Activated CD4-positive, alpha-beta T cell treated with anti-CD3 and anti-CD28 coated beads, Interleukin-2, amount 50 U/mL, for 16 hours (primary cell): ENCODE data around the gene MLKL.

Source experiments
- DNase-seq: peaks from one replicate; pipeline ENCODE4 v3.0.0-alpha.2; 2020

Gene MLKL

GRCh38 chr16:74700438-74701225, at the start of gene MLKL:
MLKL (minus strand) TSS chr16:74700862; CDS start chr16:74695757, 5,105 bp downstream.
- peak; percentile 62 for DNase-seq

- DNase-seq, result no peak
Observed at GRCh38 chr16:74749291-74750055, 48.8 kb upstream of the MLKL start.

DNA sequence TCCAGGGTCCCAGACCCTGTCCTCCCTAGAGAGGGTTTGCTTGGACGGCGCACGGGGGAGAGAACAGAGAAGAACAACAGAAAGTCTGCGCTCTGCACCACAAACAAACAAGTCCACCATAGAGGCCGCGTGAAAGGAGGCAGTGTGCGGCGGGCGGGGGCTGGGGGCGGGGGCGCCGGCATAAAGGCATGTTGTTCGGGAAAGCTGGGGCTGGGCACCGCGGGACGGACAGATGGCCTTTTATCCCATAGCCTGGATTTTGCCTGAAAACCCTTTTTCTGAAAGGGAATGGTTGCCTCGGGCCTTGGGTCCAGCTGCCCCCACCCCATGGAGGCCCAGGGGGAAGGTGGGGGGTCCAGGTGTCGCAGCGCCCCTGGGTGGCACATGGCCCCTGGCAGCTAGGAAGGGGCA, 48.0 kb upstream of the MLKL start:
- no peak for DNase-seq

DNA sequence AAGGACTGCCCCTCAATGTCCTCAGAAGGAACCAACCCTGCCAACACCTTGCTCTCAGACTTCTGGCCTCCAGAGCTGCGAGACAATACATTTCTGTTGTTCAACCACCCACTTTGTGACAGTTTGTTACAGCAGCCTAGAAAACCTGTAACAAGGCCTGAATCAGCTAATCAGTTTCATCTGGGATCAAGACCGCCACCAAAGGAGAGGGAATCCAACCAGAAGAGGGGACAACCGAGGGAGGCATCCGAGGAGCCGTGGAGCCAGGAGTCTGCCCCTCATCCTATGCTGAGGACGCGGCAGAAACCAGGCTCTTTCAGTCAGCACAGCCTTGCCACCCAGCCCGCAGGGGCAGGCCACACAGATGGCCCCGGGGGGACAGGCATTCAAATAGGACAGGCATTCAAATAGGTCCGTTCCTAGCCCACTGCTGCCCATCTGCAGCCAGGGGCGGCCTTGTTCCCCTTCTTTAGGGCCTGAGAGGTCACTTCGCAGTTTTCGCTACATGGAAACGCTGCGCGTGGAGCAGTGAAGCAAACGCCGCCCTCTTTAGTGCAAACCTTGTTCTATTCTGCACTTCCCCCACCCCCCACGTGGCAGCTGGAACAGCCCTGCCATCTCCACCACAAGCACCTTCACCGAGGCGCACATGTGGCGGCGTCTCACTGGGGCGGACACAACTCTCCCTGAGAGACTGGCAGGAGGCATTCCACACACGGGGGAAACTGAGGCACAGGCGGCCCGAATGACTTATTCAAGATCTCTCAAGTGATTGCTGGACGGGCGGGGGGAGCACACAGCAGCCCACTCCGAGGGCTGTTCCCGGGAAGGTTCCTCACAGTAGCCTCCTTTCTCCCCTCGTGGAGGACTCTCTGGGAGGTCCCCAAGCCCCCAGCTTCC, 47.3 kb upstream of the MLKL start:
- no peak for DNase-seq

GRCh38 chr16:74745926-74746325, 45.3 kb upstream of the MLKL start:
- DNase-seq, result no peak

DNA sequence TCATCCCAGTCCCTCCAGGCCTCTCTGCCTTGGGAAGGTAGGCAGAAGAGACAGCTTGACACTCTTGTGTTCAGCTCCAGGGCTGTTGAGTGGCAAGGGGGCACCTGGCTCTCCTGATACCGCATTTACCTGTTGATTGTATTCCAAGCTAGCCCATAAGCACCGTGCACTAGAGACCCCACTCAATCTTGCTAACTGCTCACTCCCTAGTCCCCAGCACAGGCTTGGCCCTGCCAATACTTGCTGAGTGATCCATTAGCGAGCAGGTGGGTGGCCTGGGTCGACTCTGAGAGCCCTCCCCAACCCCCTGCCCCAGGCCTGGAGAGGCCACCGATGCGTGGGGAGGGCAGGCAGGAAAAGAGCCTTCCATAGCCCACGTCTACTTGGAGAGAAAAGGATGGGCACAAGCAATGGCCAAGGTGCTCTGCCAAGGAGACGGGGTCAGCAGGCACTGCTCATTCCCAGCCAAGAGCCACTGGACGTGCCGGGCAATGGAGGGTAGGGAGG, 44.5 kb upstream of the MLKL start:
- no peak for DNase-seq

GRCh38 chr16:74744566-74744965, 43.9 kb upstream of the MLKL start:
- DNase-seq, result no peak

DNA sequence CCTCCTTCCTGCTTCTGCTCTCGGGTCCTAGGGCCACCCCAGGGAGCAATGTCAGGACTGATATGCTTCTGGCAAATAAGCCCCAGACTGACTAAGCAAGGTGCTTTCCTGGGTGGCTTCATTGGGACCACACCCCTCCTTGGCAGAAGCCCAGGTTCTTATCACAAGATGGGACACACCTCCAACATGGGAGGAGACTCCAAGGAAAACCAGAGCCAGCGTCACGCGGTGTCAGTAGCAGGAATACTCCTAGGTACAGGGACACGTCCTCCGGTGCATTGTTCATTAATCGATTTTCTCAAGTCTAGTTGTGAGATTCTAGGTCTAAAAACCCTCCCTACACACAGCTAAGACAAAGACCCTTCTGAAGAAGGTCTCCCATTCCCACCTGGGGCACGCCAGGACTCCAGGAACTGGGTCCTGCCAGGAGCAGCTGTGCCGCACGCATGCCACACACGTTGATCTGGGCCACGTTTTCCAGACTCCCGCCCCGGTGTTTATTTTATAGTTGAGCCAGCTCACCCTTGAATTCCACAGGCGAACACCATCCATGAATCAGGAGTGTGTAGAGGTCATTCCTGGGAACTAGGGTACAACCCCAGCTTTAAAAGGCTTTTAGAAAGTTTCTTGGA, 43.1 kb upstream of the MLKL start:
- no peak for DNase-seq

DNA sequence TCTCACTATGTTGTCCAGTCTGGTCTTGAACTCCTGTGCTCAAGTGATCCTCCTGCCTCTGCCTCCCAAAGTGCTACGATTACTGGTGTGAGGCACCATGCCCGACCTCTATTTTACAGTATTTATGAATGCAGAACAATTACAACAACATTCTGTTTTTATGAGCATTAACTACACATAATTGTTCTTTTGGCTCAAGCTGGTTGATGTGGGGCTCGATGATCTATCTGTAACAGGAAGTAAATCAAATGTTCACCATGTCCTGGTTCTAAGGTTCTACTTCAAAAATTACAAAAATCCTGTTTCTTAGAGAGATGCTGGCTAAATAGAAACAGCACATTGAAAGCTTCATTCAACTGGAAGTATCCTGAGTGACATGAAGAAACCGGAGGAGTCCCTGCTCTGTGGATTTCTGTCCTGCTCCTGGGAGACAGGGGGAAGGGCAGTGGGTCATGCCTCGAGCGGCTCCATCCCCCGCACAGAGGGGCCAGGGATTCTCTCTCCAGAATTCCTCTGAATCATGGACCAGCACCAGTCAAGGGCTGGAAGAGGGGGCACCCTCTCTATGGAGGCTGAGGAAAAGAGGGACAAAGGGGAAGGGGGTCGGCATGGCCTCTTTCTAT, 42.5 kb upstream of the MLKL start:
- DNase-seq, result no peak

DNA sequence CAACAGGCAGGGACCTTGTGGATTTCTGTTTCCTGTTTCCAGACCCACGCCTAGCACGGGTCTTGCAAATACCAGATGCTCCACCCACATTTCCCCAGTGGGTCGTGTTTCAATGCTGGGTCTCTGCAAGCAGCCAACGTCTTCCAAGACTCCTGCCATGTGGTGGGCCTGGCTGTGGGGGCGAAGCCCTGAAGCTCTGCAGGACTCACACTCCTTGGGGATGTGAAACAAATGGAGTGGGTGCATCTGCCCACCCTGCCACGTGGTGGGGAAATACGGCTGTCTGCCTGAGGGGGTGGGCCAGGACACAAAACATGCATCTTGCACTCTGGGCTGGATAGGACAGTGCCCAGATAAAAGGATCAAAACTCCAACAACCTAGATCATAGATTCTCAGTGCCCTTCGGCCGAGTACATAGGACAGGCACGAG, 41.4 kb upstream of the MLKL start:
- DNase-seq, result no peak

GRCh38 chr16:74740795-74741304, 40.2 kb upstream of the MLKL start:
- DNase-seq, result no peak

- no peak for DNase-seq
Observed at GRCh38 chr16:74739275-74739674, 38.6 kb upstream of the MLKL start.

DNA sequence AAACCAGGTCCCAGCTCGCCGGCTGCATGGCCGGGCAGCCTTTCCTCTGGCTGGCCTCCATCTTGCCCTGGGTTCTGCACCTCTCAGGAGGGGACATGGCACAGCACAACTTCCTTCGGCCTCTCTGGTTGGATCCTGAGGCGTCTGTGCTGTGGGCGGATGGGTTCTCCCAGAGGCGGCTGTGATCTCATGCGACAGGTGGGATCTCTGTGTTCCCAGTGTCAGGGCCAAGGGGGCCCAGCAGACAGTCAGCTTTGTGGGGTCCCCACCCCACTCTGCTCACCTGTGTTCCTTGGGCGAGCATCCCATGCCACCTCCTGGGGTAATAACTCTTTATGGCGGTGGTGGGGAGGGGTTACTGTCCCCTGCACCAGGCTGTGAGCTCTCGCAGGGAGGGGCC, 38.2 kb upstream of the MLKL start:
- DNase-seq, result no peak

GRCh38 chr16:74738113-74738541, 37.5 kb upstream of the MLKL start:
- DNase-seq, result no peak

GRCh38 chr16:74737521-74737920, 36.9 kb upstream of the MLKL start:
- DNase-seq, result no peak

DNA sequence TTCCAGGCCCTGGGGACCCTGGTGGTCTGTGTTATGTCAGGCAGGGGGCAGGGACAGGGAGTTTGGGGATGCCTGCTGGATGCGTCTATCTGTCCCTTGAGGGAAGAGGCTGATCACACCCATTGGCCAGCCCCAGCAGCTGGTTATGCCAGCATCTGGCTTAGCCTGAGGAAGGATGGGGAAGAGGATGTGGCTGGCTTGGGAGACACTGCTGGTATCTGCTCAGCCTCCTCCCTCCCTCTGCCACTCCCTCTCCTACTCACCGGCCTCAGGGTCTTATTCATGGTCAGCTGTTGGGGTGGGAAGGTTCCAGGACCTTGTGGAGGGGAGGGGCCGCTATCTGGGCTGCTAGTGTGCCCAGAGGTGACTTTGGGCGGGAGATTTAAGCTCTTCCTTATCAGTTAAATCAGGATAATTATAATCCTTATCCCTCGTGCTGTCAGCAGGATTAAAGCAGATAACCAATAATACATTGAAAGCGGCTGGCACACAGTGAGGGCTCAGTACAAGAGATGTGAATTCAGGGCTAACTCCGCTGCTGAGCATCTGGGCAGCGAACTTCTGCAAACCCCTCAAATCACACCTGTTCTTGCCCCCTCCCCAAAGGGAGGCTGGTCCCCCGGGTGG, 36.0 kb upstream of the MLKL start:
- no peak for DNase-seq

DNA sequence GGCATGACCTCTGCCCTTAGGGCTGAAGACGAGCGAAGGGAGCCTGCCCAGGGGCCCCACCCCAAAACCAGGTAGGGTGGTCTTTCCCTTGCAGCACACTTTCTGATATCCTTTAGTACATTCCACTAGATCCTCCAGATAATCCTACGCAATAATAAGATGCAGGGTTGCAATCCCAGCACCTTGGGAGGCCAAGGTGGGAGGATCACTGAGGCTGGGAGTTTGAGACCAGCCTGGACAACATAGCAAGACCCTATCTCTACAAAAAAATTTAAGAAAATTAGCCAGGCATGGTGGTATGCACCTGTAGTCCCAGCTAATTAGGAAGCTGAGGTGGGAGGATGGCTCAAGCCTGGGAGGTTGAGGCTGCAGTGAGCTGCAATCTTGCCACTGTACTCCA, 34.9 kb upstream of the MLKL start:
- DNase-seq, result no peak

- no peak for DNase-seq
Observed at GRCh38 chr16:74735162-74735452, 34.4 kb upstream of the MLKL start.

DNA sequence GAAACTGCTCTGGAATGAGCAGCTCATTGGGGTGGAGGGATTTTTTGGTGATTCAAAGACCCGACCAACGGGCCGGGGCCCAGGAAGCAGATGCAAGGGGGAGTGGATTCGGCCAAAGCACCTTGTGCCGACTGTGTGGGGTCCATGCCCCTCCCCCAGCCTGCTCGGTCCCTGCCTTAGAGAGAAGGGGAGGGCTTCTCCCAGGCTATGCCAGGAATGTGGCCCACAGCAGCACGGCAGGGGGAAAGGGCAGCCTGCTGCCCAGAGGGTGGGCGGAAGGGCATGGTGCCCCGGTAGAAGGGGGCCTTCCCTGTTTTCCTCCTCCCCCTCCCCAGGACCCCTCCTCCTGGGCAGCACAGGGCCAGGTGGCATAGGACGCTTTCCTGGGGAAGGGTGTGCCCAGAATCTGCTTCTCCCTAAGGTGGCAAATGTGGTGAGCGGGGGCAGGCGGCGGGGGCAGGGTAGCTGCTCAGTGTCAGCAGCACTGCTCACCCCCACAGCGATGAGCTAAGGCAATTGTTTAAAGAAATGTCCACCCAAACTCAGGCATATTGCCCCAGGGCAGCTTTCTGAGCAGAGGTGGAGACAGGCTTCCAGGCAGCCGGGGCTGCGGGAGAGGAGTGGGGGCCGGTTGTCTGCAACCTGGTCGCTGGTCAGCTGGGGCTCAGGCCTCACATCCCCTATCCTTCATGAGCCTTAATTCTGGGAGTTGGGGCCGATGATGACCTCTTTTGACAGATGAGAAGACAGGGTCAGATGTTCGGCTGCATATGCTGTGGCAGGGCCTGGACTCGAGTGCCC, 33.9 kb upstream of the MLKL start:
- no peak for DNase-seq

- no peak for DNase-seq
Observed at GRCh38 chr16:74732707-74733350, 32.2 kb upstream of the MLKL start.
